ENCODE measurements around the gene TMEM107.
A peak's percentile ranks its signal among the peaks of the same experiment; 100 is the strongest.

The TMEM107 gene

DNA sequence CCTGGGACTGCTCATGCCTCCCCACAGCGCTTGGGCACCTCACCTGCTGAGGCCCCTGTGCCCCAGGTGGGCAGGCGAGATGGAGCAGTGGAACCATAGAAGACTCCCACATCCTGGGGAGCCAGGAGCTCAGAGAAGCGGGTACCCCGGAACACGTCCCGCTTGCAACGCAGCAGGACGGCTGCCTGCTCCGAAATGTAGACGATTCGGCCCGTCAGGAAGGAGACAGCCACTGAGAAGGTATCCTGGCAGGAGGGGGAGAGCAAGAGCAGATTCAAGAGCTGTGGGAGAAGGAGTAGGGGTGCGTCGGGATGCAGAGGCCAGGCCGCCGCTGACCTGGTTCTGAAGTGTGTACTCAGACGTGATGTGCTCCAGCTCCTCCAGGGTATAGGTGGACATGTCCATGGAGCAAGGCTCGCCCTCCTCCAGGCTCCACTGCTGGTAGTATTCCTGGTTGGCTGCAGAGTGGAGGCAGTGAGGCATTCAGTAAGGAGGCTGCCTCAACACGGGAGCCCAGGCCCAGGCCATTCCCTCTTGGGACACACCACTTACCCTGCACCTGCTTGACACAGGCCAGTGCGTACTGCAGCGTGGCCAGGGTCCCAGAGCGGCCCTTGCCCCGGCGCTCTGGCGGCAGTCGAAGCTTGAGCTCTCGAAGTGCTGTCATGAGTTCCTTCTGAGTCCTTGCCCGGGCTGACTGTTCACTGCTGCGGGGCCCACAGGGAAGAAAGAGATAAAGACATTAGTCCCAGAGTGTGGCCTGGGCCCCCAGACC is 26.6 kb downstream of the TMEM107 start:
- no peak for DNase-seq

DNA sequence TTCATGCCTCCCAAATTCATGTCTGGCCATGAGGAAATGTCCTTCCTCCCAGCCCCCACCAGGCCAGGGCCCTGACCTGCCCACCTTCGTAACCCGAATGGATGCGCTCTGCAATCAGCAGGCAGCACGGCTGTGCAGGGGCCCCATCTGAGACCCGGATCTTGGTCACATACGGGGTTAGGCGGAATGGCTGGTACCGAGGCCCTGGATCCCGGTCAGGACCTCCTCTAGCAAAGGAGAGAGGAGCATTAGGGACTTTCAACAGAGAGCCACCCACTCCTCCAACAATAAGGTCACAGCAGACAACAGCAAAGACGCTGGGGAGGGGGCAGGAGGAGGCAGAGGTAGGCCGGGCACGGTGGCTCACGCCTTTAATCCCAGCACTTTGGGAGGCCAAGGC is 27.6 kb downstream of the TMEM107 start:
- no peak for DNase-seq

DNA sequence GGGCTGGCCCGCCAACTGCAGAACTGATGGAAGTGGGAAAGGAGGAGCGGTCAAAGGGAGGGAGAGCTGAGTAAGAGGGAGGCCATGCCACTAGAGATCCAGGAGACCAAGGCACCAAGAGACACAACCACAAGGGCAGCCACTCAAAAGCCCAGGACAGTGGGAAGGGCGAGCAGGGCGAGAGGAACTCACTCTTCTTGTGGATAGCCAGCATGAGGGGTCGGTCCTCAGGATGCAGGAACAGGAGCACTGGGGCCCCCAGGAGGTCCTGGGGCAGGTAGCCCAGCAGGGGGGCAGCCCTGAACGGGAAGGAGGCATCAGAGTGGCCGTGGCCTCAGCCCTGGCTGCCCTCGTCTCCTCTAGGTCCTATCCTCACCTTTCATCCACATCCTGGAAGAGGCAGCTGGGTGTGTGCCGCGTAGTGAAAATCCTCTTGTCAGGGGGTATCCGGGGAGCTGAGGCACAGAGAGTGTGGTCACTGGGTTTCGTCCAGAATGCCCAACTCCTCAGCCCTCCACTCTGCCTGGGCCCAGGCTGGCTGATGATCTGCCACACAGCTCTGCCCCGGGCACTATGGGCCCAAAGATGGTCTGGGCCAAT is 28.3 kb downstream of the TMEM107 start:
- DNase-seq: no peak

DNA sequence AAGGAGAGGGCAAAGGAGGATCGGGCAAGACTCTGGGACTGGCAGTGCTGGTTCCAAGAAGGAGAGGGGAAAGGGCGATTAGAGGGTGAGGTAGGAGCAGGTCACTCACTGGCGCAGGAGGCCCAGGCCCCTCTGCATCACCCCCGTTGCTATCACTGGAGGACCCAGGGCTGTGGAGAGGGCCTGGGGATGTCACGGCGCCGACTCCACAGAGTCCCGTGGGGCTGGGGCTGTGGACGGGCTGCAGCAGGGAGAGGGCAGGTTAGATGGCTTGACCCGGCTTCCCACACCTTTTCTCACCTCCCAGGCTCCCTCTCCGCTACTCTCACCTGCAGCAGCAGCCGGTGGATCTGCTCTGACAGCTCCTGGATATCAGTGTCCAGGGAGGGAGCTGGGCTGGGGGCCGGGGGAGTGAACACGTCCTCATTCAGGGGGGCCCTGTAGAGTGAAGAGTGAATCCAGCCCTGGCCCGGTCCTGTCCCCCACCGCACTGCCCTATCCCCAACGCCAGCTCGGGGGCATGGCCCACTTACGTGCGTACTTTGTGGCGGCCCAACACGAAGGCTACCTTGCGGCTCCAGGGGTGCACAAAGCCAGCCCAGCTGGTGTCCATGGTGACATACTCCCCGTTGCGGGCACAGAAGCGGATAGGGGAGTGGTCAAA is 28.9 kb downstream of the TMEM107 start:
- no peak for DNase-seq

DNA sequence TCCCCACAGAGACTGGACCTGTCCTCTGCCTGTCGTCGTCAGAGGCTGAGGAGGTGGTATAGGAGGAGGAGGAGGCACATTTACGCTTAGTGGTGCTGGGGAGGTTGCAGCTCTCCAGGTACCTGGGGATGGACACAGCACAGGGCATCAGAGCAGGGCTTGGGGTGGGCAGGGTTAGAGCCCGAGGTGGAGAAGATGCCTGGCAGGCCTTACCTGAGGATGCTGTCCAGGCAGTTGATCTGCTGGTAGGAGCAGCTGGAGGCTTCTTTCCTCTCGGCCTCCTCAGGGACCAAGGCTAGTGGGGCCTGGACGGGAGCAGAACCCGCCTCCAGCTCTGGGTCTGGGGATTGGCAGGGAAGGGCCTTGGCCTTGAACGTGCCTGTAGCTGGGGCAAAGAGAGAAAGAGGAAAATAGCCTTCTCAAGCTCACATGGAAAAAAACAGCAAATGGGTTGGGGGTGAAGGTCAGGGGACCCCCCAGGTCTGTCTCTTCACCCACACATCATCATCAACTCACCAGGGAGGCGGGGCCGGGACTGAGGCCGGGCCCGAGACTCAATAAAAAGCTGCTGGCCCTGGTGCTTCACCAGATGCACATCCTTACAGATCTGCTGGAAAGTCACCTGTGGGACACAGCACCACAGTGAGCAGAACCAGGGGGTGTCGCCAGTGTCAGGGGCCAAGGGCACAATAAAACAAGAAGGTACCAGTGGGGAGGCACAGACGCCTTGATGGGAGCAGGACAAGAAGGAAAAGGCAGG is 29.6 kb downstream of the TMEM107 start:
- DNase-seq: no peak

DNA sequence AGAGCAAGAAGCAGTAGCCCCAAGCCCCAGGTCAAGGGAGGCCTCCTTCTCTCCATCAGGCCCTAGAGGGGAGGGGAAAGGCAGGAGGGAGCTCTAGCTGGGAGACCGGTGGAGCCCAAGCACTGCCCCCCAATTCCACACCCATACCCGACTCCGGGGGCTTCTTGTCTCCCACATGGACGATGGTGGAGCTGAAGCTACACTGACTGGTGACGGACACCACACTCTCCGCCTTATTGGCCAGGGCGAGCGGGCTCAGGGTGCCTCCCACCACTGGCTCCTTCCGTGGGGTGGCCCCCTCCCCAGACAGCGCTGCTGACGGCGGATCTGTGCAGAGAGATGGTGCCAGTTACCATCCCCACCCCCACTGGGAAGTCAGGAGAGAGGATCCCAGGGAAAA is 30.4 kb downstream of the TMEM107 start:
- DNase-seq: no peak

DNA sequence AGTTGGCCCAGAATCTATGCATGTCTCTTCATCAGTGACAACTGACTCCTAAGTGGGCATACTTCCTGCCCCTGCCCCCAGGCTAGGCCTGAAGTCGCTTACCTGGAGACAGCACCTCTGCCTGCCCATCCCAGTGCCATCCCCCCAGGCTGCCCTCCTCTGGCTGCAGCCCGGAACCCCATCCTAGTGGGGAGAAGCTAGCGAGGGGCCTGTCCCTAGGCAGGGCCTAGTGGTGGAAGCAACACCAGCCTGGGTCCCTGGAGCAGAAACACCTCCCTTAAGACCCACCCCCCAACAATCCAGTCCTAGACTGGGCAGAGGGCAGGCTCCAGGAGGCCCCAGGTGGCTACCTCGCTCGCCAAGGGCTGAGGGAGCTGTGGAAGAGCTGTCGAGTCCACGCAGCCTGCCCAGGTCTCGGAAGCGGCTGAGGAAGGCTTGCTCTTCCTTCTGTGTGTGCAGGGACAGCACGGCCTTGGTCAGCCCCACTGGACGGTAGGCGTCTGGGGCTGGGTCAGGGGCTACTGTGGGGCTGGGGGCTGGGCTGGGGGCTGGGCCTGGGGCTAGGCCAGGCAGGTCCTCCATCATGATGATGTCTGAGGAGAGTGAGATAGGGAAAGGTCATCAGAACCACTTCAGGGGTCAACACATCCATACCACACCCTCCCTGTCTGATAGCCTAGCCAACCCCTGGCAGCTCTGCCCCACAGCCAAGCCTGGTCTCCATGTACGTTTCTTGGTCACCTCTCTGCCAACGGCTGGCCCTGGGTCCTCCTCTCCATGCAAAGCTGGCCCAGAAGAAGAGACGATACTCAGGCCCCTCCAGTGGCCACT is 31.6 kb downstream of the TMEM107 start:
- DNase-seq: no peak

DNA sequence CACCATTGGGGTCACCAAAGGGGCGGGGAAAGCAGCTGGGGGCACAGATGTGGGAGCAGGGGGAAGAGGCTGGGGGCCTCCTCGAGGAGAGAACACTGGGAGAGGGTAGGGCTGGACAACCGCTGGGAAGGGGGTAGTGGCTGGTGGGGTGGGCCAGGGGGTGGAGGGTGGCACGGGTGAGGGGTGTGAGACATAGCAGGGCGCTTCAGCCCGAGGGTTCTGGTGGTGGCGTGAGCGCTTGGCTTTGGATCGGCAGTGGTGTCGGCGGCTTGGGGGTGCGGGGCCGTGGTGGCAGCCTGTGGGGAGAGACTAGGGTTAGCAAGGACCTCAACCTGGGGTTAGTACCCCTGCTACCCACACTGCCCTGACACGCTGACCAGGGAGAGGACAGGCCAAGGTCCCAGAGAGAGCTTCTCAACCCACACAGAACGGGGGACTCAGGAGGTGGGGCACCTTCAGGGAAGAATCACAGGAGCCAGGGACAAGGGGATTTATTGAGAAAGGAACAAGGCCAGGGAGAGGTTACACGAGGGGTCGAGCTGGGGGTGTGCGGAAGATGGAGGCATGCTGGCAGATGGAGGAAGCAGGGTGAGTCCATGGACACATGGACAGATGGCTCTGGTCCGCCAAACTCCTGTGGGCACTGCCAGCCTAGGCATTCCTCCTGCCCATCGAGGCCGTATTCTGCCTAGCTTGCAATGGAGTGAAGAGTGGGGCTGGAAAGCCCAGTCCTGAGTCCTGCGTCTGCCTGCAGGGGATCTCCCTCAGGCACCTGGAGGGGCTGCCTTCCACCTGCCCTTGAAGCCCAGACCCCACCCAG is 32.4 kb downstream of the TMEM107 start:
- DNase-seq: no peak

DNA sequence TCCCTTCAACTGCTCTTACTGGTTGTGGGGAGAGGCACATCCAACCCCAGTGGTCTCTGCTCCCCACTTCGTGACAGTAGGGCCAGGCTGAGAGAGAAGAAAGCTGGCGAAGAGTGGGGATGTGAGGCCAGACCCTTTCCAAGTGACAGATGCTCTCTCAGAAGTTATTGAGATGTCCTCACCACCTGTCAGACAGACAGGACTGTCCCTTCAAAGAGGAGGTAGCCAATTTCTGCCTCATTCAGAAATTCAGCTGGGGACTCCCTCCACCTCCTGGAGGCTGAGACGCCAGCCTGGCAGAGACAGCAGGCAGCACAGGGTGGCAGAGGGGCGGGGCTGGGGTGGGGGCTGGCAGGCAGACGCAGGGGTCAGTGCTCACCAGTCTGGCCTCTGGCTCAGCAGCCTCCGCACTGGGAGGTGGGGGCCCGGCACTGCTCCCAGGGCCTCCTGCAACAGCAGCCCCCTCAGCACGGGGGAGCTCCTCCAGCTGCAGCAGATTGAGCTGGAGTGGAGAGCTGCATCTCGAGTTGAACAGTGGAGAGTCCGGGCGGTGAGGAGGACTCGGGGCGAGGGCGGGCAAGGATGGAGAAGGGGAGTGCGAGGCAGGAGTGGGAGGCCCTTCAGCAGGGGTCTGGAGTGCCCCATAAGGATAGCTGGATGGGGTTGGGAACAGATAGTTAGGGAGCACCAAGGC is 33.1 kb downstream of the TMEM107 start:
- no peak for DNase-seq

DNA sequence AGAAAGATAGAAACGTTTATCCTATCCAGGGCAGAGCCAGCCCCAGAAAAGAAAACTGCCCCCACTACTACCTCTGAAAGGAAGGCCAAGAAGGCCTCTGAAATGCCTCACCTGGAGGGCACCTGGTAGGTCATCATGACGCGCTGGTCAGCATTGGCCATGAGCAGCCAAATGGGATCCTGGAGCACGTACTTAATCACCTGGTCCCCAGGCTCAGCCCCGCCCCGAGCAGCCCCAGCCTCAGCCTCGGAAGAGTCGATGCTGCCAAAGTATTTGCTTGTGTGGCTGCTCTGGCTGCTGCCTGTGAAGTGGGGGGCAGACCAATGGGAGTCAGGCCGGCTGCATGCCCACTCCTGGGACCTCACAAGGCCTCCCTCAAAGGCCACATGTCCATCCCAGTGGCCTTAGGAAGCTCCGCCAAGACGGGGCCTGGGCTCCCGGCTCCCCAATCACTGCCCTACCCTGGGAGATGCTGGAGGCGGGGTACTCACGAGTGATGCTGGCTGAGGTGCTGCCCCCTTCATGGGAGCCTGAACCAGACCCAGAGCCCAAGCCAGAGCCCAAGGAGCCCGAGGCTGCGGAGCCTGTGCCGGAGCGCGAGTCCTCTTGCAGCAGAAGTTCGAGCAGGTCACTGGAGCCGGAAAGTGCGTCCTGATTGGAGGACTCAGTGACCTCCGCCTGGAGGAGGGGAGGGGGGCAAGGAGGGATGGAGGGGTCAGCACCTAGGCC is 33.9 kb downstream of the TMEM107 start:
- no peak for DNase-seq

DNA sequence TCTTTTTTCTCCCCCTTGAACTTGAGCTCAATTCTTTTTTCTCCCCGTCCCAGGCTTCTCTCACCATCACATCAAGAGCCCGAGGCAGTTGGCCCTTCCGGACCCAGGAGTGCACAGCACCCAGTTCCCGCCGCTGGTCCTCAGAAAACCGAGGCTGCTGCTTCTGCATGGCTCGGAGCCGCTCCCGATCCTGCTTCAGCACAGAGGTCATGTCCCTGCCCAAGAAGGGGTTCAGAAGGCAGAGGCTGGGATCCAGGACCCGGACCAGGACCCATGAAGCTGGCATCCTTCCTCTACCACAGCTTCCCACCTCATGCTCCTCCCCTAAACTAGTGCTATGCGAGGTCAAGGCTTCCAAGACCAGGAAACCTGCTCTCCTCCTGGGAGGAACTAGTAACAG is 34.4 kb downstream of the TMEM107 start:
- DNase-seq: no peak

DNA sequence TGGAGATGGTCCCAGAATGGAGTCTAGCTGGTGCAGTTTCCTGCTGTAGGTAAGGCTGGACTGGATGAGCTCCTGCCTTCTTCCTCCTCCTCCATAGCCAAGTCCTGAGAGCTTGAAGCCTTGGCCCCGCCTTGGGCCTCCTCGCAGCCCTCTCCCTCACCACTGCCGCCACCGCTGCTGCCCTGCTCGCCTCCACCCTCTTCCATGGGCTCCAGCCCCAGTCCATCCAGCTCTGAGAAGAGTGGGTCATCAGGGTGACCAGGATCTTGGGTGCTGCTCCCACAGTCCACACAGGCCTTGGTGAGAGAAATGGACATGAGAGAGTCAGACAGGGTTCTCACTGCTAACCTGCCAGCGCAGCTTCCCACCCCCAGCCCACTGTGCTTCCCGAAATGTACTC is 35.1 kb downstream of the TMEM107 start:
- no peak for DNase-seq

DNA sequence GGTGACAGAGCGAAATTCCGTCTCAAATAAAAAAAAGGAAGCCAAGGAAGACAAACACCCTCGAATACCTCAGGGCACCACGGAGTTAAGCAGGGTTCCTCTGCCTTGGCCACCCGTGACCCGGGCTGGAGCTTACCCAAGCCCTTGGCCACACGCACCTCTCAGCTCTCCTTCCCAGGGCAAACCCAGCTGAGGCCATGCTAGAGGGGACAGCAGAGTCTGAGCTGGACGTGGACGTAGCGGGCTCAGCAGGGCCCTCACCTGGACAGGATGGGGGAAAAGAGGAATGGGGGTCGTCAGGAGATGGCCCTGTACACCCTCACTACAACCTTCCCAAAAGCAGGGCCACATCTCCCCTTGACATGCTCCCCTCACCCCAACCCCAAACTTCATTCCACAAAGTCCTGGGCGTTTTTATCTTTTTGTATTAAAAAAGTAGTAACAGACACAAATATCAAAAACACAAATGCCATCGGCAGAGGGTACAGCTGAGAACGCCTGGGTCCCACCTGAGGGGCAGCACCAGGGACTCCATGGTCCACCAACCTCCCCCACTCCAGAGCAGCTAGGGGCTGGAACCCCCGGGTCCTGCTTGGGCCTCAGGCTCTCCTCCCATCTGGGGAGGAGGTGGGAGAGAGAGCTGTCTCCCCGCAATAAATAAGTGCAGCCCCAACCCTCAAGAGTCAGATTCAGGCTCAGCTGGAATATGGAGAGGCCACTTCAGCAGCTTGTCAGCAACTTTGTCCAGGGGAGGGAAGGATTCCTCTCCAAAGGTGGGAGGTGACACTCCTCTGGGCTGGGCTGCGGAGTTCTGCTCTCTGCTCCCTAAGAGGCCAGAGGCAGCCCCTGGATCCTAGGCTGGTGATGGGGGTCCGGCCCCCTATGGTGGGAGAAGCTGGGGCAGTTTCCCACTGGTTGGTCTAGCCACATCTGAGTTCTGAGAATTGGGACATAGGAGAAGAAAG is 35.8 kb downstream of the TMEM107 start:
- no peak for DNase-seq

DNA sequence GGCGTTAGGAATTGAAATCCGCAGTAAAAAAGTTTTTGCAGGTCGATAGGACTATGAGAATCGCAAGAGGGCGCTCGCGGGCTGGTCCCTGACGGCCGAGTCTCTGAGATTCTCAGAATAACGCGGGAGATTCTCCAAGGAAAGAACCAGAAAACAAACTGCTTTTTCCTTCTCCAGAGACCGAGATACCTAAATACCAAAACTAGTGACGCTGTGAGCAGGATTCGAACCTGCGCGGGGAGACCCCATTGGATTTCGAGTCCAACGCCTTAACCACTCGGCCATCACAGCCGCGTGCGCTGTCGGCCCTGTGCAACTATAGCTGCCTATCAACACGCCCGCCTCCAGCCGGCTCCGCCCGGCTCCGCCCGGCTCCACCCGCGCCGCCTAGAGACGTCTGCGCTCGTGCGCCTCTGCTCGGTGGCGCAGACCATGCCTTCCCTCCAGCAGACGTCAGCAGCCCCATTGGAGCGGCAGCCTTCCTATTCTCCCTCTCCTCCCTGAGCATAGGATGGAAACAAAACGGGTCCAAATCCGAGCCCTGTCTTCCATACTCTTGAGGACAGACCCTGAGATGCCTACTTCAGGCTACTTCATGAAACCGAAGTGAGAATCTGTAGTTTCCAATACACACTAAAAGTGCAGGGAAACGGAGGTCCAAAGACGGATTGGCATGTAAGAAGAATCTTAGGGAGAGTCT is 37.4 kb downstream of the TMEM107 start:
- peak; percentile 90 to 100 (median 94) for DNase-seq

DNA sequence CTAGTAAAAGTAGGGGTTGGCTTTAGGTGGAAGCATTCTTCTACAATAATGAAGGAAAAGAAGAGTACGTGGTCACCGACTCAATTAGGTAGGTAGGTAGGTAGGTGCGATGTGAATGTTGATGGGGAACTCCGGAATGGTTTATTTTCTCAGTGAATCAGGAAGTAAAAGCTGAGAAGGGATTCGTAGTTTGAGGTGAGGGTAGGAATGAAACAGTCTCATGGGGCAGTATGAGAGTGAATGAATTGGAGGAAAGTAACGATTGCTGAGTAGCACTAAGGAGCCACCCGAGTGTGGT is 37.9 kb downstream of the TMEM107 start:
- DNase-seq: no peak

DNA sequence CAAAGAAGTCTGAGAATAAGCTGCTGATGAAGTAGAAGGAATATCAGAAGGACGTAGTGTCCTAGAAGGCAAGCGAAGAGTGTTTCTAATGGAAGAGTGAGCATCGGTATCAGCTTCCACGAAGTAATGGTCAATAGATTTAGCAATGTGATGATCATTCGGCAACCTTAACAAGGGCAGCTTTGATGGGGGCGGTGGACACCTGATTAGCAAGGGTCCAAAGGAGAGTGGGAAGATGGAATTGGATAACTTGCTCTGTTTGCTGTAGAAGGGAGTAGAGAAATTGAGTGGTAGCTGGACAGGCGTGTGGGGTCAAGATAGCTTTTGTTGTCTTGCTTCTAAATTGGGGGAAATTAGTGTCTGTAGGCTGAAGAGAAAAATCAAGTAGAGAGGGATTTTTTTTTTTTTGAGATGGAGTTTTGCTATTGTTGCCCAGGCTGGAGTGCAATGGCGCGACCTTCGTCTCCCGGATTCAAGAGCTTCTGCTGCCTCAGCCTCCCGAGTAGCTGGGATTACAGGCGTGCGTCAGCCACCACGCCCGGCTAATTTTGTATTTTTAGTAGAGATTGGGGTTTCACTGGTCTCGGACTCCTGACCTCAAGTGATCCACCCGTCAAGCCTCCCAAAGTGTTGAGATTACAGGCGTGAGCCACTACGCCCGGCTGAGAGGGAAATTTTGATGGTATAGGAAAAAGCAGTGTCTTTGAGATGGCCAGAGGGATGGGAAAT is 38.4 kb downstream of the TMEM107 start:
- no peak for DNase-seq

DNA sequence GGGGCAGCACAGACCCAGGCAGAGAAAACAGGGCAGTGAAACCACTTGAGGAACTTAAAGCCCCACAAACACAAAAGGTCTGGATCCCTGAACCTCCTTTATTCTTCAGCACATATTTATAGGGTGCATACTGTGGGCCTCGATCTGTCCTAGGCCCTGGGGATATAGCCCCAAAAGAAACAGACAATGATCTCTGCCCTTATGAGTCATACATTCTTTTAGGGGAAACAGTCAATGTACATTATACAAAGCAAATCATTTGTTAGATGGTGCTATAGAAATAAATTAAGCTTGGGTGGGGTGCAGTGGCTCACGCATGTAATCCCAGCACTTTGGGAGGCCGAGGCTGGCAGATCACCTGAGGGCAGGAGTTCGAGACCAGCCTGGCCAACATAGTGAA is 42.2 kb downstream of the TMEM107 start:
- no peak for DNase-seq

DNA sequence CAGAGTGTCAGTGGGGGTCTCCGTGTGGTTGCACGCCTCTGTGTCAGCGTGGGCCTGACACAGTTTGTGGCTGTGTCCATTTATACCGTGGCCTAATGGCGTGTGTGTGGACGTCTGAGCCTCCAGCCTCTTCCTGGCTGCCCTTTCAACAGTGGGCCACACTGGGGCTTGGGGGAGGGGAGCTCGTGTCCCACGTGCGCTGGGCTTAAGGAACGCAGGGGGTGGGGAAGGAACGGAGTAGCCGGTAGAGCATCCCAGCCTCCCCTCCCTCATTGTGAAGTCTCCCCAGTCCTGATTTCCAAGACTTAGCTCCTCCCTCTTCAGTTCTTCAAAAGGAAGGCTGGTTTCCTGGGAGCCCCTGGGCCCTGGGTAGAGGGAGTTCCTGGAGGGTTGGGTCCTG is 42.8 kb downstream of the TMEM107 start:
- DNase-seq: no peak

Data from stimulated activated naive CD4-positive, alpha-beta T cell (primary cell).